Stimulated activated naive CD8-positive, alpha-beta T cell treated with anti-CD3 and anti-CD28 coated beads, Interleukin-15, amount 100 ng/mL, for 72 hours (primary cell): ENCODE data around the gene PRKAG1.

ENCODE experiments used
- ATAC-seq: fragments of 150-1000 bp; cut with Tn5 transposase; 2 replicates; pipeline ENCODE4 v1.10.0; 2021; ENCODE audit warnings: mild to moderate bottlenecking, moderate library complexity
- DNase-seq, 2 donors: peaks; one replicate each; pipeline ENCODE4 v3.0.0; 2021 to 2022
- H3K27ac Mint-ChIP-seq, 2 donors: one replicate each; pipeline ENCODE4 v1.8.0; 2022; ENCODE audit warnings: mild to moderate bottlenecking in 2 of 2, mixed read lengths in 2 of 2, moderate library complexity in 2 of 2
- H3K27me3 Mint-ChIP-seq: one replicate; pipeline ENCODE4 v1.8.0; 2022; ENCODE audit warnings: mixed read lengths
- H3K4me1 Mint-ChIP-seq: one replicate; pipeline ENCODE4 v1.8.0; 2022; ENCODE audit warnings: mild to moderate bottlenecking, mixed read lengths
- H3K4me3 Mint-ChIP-seq, 2 donors: one replicate each; pipeline ENCODE4 v1.8.0; 2022; ENCODE audit warnings: mild to moderate bottlenecking in 2 of 2, mixed read lengths in 2 of 2, moderate library complexity in 1 of 2
- H3K9me3 Mint-ChIP-seq, 2 donors: one replicate each; pipeline ENCODE4 v1.8.0; 2022; ENCODE audit warnings: mixed read lengths in 2 of 2

PRKAG1 gene

DNA sequence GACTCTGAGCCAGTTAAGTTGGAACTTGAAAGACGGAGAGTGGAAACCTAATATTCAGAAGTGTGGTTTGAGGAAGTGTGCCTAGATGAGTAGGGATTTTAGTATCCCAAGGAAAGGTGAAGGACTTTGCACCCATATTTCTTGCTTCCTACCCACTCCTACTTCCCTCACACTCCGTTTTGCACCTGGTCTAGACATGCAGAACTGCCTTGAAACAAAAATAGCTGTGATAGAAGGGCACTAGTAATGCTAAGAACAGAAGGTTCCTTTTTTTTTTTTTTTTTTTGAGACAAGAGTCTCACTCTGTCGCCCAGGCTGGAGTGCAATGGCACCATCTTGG is 60.6 kb downstream of the PRKAG1 start:
- H3K4me1 Mint-ChIP-seq, result peaks cover 37% of the 10 kb centered on the region
- peak overlapping the region; percentile 95 to 97 for H3K4me3 Mint-ChIP-seq
- DNase-seq, result no peak
- no peak for ATAC-seq
- H3K27ac Mint-ChIP-seq, result no peak overlapping the region
- H3K27me3 Mint-ChIP-seq, result peaks cover 26% of the 10 kb centered on the region
- H3K9me3 Mint-ChIP-seq, result no peaks in the 10 kb centered on the region

DNA sequence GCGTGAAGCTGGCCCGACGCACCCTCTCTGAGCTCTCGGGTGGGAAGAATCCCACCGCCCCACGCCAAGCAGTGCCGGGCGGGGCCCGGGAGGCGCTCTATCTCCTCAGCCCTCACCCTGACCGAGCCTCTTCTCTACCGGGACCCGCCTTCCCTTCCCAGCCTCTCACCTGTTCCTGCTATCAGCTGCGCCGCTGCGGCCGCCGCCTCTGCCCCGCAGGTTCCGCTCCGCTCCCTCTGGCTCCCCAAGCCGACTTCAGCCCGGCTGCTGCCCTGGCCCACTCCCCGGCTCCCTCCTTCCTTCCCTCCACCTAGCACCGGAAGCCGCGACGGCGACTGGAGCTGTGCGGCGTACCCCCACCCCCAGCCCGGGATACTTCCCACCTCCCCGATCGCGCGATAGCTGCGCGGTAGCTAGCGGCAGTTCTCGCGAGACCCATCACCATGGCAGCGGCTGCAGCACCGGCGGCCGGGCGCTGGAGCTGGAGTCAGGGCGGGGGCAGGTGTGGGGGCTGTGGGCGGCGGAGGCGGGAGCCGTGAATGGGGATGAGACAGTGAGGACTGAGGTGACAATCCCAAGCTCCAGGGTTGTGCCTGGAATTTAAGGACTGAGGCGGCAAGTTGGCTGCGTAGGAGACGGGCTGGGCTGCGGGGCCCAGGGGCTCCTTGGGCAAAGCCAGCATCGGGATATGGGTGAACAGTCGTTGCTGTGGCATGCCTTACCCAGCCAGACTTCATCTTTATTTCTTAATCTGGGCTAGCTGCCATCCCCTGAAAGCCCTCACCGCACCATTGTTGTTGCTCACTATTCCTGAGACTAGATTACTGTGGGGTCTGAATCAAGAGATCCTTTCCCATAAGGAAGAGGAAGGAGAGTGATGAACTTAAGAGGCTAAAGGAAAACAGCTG is 61.2 kb downstream of the PRKAG1 start, which contains the start of gene ARF3:
ARF3 (minus strand) TSS at position 347 of the 908 bp plus-strand sequence. CDS start 16,392 bp downstream, outside the sequence.
- Mint-ChIP-seq H3K4me1 (peaks cover 37% of the 10 kb centered on the region), H3K27me3 (peaks cover 26% of the 10 kb centered on the region), H3K9me3 (no peaks in the 10 kb centered on the region), H3K4me3 (peak within 1 kb of the TSS; percentile 95 to 97), H3K27ac (peak within 1 kb of the TSS; percentile 92 to 98)
- ATAC-seq (peak; percentile 99), DNase-seq (peak; percentile 88 to 92)

- Mint-ChIP-seq H3K27me3 (peaks cover 26% of the 10 kb centered on the region), H3K9me3 (no peaks in the 10 kb centered on the region), H3K4me1 (peaks cover 37% of the 10 kb centered on the region), H3K4me3 (peak overlapping the region; percentile 95 to 97), H3K27ac (peak overlapping the region; percentile 88 to 98)
- DNase-seq (no peak), ATAC-seq (peak; percentile 53)
These were observed 62.1 kb downstream of the PRKAG1 start for GRCh38 chr12:48956279-48957140.

- DNase-seq (no peak), ATAC-seq (no peak)
- Mint-ChIP-seq H3K4me1 (peaks cover 37% of the 10 kb centered on the region), H3K27ac (no peak overlapping the region), H3K9me3 (no peaks in the 10 kb centered on the region), H3K4me3 (peak overlapping the region in 1 of 2 donors; percentile 40), H3K27me3 (peaks cover 15% of the 10 kb centered on the region)
These were observed 63.6 kb downstream of the PRKAG1 start for GRCh38 chr12:48954841-48955501.

GRCh38 chr12:48954061-48954460 is 64.5 kb downstream of the PRKAG1 start:
- no peak for DNase-seq
- peaks cover 8% of the 10 kb centered on the region for H3K27me3 Mint-ChIP-seq
- ATAC-seq, result no peak
- peaks cover 37% of the 10 kb centered on the region for H3K4me1 Mint-ChIP-seq
- H3K4me3 Mint-ChIP-seq, result no peak overlapping the region
- no peaks in the 10 kb centered on the region for H3K9me3 Mint-ChIP-seq
- H3K27ac Mint-ChIP-seq, result no peak overlapping the region

- no peak for ATAC-seq
- H3K4me1 Mint-ChIP-seq, result peaks cover 39% of the 10 kb centered on the region
These were observed 65.9 kb downstream of the PRKAG1 start for GRCh38 chr12:48952691-48953090.

More at GRCh38 chr12:48952691-48953090, 65.9 kb downstream of the PRKAG1 start:
- H3K9me3 Mint-ChIP-seq, result no peaks in the 10 kb centered on the region
- H3K27me3 Mint-ChIP-seq, result no peaks in the 10 kb centered on the region
- H3K27ac Mint-ChIP-seq, result no peak overlapping the region
- H3K4me3 Mint-ChIP-seq, result no peak overlapping the region
- DNase-seq, result no peak
